ENCODE data around the gene IFNGR1.
"Not testable (repeated sequence)": the region's sequence is repeated elsewhere in the genome, so short reads cannot be mapped to it uniquely, and the experiment has no call there.

Gene IFNGR1

DNA sequence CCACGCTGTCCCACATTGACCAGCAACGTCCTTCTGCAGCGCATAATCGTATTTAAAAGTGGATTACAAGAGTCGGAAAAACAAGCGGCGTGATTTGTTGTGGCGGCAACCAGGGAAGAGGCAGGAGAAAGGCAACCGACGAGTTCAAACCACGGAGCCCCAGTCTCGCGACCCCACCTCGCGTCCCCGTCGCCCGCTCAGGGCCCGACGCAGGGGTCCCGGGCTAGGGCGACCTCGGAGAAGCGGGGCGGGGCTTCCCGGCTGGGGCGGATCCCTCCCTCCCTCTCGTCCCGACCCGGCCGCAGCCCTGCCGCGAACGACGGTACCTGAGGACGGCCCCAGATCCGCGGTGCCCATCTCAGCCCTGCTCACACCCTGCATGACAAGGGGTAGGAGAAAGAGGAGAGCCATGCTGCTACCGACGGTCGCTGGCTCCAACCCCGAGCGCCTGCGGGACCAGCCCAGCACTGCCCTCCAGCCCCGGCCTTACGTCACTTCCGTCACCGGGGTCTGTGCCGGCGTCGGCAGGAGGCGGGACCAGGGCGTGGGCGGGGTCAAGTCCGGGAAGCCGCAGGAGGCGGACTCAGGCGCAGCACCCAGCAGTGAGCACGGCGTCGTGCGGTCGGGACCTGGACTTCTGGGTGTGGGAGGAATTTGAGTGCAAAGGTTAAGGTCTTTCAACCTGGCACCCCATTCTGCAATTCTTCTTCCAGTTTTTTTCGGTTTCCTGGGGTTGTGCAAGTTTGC, at the start of gene IFNGR1:
IFNGR1 (minus strand) TSS at position 469 of the 747 bp plus-strand sequence; CDS start at position 411, 58 bp downstream.
- DNase-seq = peak; percentile 96

DNA sequence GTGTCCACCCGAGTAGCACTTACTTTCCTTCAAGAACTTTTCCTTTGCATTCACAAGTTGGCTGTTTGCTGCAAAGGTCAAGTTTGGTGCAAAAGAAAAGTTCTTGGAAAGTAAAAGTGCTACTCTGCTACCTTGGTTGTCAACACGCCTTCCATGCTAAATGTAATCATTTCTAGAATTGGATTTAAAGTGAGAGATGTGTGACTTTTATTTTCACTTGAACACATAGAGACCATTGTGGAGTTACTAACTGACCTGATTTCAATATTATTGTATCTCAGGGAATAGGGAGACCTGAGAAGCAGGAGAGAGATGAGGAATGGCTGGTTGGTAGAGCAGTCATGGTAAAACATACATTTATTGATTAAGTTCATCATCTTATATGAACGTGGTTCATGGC, 49.7 kb upstream of the IFNGR1 start:
- no peak for DNase-seq

DNA sequence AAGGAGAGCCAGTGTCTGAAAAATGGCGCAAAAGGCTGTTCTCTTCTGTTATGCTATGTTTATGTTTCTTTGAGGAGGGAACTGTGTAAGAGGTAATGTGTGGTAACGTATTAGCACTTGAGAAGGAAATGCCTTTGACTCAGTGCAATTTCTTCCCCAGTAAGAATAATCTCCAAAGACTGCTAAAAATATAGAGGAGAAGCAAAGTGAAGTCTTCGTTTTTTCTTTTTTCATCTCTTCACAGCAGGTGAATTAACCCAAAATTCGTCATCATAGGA, 47.1 kb upstream of the IFNGR1 start:
- DNase-seq = no peak

DNA sequence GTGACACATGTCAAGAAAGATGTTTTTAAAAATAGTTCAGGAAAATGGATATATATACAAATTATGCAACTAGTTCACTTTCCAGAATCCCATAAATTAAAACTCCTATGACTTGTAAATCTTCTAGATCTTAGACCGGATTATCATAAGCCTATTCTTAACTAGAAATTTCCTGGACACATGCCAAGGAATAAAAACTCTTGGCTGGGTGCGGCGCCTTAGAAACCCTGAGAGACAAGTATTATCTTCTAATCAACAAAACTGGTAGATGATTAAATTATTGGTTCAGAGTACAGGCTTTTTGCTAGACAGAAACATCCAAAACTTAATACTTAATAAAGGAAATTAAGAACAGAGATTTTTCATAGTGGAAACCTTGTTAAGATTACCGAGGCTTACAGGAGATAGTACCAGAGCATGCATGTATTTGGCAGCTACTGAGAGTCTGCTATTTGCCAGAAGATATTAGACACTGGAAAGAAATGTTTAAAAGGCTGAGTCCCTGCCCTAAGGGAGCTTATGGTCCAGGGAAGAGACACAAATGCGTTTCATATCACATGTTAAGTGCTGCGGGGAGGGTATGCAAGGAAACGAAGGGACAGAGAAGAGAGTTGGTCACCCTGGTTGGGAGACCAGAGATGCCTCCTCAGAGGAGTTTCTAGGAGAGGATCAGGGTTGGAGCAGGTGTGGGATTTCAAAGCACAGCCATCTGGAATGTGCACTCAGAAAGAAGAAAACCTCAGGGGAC, 46.5 kb upstream of the IFNGR1 start:
- no peak for DNase-seq

DNA sequence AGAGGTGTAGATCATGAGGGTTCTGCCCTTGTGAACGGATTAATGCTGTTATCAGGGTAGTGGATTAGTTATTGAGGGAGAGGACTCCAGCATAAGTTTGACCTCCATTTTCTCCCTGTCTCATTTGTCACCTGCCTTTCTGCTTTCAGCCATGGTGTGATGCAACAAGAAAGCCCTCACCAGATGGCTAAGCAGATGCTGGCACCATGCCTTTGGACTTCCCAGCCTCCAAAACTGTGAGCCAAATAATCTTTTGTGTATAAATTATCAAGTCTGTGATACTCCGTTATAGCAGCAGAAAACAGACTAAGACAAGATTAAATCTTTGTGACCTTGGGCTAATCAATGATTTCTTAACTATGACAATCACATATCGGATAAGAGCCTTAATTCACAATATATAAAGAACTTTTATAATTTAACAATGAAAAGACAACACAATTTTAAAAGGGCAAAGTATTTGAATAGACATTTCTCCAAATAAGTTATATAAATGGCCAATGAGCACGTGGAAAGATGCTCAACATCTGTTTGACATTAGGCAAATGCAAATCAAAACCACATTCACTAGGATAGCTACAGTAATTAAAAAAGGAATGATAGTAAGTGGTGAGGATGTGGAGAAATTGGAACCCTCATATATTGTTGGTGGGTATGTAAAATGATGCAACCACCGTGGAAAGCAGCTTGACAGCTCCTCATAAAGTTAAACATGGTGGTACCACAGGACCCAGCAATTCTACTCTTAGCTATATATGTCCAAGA, 45.3 kb upstream of the IFNGR1 start:
- no peak for DNase-seq

DNA sequence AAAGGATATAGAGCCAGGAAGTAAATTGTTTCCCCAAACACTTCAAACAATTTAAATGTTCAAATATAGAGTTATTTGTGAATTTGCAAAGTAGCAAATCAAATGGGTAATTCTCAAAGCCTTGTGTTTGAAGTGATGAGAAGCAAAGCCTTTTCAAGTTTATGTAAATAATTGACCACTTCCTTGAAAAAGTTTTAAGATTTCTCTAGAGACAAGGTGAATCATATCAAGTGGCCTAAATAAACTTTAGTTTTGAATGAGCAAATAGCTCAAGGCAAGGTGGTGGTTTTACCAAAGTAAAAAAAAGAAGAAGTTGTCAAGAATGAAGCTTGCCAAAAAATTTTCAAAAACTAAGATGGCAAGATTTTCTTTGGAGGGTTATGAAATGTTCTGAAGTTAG, 42.6 kb upstream of the IFNGR1 start:
- no peak for DNase-seq

DNA sequence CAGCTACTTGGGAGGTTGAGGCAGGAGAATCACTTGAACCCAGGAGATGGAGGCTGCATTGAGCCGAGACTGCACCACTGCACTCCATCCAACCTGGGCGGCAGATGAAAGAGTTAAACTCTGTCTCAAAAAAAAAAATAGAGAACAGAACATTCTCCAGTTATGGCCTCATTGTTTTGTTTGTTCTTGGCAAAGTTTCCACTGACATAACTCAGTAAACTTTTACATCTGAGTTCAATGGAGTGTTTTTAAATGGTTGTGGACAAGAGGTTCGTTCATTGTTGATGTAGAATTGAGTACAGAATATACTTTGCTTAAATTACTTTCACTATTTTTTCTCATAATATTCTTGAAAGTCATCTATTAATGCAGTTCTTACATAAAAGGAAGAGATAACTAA, 42.2 kb upstream of the IFNGR1 start:
- no peak for DNase-seq

DNA sequence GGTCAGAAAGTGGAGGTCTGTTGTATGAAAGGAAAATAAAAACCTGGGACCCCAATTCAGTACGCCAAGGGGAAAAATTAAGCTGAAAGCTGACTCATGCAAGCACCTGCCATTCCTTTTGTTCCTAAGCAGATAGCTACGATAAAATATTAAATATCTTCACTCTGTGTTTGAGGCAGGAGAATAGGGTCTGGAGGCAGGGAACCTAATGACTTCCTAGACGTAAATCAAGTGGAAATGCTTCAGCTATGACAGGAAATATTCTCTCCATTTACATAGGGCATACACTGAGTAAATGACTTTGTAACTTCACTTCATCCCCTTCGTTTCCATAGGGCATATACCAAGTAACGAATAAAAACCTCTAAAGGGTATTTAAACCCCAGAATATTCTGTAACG, 41.0 kb upstream of the IFNGR1 start:
- DNase-seq = no peak

DNA sequence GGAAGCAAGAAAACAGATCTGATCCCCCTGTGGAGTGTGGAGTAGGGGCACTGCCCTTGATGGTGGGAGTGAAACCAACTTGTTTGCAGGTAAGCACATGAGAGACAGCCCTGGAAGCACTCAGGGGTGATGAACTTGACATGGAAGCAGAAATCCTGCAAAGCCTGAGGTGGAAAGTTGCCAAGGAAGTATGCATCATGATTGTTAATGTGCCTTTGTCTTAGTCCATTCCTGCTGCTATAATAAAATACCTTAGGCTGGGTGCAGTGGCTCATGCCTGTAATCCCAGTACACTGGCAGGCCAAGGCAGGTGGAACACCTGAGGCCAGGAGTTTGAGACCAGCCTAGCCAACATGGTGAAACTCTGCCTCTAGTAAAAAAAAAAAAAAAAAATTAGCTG, 40.2 kb upstream of the IFNGR1 start:
- no peak for DNase-seq

DNA sequence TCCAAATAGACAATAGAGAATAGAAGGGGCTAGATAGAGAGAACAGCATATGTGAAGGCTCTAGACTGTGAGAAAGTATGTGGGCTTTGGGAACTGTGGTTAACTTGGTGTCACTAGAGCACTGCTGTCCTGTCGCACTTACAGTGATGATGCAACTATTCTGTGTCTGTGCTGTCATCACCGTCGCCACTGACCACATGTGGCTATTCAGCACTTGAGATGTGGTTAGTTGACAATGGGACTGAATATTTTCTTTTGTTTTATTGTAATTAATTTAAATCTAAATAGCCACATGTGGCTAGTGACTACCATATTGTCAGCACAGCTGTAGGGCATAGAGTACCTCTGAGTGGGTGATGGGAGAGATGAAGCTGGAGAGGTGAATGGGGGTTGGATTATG, 39.0 kb upstream of the IFNGR1 start:
- no peak for DNase-seq

DNA sequence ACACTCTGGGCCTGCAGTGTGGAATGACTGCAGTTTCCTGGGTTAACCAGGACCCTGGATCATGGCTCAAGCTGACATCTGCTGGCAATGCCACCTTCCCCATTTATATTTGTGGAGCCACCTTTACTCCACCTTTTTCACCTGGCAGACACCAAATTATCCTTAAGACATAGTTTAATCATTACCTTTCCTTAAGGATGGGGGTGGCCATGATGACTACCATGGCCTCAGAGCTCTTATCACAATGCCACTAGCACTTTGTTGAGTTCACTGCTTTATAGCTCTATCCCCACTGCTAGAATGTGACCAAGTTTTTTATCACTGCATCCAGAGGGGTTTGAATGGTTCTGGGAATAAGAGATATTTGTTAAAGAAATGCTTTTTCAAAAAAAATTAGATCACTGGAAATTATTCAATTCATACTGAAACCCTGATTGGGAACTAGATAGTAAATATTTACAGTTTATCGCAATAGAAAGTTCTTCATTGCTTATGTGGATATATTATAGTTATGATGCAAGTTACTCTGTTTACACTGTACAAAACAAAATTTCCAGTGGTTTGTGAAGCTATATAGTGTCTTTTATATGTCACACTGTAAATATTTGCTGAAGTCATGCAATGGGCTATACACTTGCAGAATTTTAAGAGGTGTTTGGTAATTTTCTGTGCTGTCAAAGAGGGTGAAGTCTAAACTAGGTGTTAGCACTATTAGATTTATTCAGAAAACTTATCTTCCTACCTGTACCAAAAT, 37.3 kb upstream of the IFNGR1 start:
- DNase-seq = no peak

DNA sequence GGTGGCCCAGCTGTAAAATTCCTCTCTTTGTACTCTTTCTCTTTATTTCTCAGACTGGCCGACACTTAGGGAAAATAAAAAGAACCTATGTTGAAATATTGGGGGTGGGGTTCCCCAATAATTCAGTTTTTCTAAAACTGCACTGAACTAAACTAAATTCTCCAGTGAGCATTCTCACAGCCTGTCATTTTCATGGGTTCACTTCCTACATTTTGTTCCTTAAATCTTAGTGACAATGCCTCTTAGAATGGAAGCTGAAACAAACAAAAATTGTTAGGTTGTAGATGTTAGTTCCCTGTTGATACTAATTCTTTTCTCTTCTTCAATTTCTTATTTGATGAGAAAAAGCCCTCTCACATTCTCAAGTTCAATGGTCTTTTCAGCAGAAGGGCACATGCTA, 35.8 kb upstream of the IFNGR1 start:
- no peak for DNase-seq

DNA sequence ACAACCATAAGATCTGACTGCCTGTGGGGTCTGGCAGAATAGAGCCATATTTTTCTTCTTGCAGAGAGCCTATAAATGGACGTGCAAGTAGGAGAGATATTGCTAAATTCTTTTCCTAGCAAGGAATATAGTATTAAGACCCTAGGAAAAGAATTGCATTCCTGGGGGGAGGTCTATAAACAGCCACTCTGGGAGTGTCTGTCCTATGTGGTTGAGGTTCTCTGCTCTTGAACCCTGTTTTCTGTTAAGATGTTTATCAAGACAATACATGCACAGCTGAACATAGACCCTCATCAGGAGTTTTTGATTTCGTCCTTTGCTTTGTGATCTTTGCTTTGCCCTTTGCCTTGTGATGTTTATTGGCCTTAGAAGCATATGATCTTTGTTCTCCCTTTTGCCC, 35.2 kb upstream of the IFNGR1 start:
- DNase-seq = not testable (repeated sequence)

DNA sequence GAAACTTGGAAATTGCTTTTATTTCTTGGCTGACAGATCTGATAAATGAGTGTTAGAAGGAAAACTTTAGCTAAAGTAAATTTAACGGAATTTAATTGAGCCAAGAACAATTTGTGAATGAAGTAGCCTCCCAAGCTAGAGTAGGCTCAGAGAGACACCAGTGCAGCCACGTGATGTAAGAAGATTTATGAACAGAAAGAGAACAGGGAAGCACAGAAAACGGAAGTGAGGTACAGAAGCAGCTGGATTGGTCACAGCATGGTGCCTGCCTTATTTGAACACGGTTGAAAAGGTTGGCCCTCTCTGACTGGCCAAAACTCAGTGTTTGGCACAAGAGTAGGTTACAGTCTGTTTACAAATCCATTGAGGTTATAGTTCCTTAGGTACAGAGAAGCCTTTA, 29.5 kb upstream of the IFNGR1 start:
- DNase-seq = no peak

DNA sequence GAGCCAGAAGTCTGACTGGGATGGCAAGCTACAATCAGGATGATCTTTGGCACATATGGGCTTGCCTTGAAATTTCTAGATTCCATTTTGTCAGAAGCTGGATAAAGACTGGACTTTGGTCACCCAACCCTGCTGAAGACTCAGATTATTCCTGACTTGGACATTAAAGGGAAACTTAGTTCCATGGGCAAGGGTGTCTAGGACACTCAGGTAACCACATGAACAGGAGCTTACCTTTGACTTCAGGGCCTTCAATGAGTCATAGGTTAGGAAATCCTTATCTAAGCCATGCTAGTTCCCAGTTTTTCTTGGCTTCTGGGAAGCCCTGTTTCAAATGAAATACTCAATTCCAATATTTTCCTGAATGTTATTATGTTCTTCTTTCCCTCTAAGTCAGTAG, 28.5 kb upstream of the IFNGR1 start:
- no peak for DNase-seq

DNA sequence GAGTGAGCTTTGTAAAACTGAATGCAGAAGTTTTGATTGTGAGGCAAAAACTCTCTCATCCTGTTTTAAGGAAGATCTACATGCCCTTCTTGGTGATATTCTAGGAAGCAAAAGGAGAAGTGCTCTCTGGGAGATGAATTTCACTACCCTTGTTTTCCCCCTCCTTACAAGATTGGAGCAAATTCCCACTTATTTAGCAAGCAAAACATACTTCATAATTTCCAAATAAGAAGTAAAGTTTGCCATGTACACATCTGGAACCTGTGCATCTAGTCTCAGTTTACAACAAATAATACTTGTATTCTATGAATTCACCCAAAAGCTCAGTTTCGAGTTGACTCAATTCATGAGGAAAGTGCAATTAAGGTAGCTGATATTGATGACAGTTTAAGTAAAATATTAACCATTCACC, 27.6 kb upstream of the IFNGR1 start:
- no peak for DNase-seq

DNA sequence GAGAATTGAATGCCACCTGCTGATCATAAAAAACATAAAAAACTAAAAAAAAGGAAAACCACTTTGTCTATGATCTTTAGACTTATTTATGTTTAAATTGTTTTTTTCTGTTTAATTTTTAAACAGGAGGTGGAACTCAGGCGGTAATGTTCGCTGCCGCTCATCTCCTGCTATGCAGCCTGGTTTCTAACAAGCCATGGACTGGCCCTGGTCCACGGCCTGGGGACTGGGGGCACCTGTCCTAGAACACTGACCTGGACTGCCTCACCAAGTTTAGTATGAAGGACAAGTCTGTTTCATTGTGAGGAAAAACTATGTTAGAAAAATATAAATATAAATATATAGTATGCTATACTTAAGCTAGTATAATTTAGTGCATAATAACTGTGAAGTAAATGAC, 27.0 kb upstream of the IFNGR1 start:
- DNase-seq = no peak

DNA sequence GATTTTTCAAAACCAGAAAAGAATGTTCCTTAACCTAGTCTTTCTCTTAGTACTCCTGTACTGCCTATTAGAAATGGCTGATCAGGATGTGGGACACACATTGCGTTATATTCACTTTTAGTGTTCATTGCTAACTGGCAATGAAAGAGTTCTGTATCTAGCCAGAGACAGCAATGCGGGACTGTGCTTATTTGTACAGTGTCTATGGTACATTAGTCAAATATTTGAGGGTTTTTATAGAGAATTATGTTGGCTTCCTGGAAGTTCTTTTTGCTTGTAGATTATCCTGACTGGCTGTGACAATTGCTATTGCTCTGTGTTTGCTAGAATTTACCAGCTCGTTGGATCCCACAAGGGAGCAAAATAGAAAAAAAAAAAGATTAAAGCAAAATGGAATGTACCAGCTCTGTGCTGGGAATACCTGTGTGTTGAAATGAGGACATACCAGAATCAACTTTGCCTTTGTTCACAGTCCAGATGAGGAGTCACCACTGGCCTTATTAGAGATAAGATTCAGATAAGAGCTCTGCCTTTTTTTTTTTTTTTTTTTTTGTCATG, 22.4 kb upstream of the IFNGR1 start:
- DNase-seq = no peak

DNA sequence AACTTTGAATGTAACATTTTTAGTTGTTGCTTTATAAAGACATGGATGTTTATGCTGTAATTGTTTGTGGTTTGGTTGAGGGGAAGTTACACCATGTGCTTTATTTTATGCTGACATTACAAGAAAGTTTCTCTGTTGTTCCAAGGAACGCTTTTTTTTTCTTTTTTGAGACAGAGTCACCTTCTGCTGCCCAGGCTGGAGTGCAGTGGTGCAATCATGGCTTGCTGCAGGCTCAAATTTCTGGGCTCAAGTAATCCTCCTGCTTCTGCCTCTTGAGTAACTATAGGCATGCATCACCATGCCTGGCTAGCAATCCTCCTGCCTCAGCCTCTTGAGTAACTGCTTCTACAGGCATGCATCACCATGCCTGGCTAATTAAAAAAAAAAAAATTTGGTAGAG, 21.0 kb upstream of the IFNGR1 start:
- DNase-seq = no peak

DNA sequence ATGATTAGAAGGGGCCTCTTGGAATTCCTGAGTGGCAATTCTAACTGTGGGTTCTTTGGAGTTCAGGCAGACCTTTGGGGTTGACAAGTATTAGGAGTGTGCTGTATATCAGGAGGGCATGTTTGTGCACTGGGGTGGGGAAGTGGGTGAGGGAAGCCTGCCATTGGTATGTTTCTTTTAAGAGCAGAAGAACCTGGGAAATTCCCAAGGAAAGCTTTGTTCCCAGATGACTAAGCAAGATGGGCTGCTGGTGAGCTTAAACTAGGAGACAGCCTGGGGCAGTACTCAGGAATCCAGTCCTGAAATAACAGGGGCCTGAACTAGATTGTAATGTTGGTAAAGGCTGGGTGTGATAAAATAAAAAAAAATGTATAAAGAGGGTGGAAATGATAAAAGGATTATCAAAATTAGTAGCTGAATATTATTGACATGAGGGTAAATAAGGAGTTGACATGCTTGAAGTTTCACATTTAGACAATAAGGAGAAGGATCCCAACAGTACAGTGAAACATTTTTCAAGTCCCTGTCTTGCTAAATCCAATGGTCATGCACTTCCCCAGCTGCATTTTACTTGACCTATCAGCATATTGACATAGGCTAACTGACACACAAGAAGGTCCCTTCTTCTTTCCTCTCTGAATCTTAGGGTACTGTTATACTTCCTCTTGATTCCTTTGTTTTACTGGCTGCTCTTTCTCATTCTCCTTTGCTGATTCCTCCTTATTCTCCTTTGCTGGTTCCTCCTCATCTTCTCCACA, 18.4 kb upstream of the IFNGR1 start:
- DNase-seq = no peak

DNA sequence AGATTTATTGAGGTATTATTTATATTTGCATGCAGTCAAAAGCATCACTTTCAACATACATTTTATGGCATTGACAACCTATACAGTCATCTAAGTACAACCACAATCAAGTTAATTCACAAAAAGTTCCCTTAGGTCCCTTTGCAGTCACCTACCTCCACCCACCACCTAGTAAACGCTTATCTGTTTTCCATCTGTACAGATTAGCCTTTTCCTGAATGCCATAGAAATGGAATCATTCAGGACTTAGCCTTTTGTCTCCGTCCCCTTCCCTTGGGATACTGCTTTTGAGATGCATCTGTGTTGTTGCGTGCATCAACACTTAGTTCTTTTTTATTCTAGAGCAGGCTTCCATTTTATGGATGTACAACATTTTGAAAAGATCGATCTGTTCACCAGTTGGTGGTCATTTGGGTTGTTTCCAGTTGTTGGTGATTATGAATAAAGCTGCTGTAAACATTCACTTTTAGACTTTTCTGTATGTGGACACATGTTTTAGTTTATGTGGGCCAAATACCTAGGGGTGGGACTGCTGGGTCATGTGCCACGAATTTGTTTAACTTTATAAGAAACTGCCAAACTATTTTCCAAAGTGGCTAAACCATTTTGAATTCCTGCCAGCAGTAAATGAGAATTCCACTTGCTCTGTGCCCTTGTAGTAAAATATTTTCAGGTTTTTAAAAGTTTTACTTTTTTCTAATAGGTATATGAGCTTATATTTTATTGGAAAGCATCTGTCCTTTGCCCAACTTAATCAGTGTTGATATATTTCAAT, 17.6 kb upstream of the IFNGR1 start:
- DNase-seq = no peak

Measured in NCI-H146 (cell line).